Parietal lobe (tissue), 1 donor: ENCODE measurements around the gene PCDHB6. TPM values are rescaled to one million over a fixed set of nuclear protein-coding genes. Genes with fewer than 3 reads are reported as not detected.

ENCODE experiments used
- total RNA-seq: library from RNA; depleted of rRNA; stranded (reverse); fragments of >200 nt; gene quantifications from one replicate; pipeline ENCODE4 v1.2.3, GENCODE V29; 2014

Gene PCDHB6
- 5.6 TPM for total RNA-seq

DNA sequence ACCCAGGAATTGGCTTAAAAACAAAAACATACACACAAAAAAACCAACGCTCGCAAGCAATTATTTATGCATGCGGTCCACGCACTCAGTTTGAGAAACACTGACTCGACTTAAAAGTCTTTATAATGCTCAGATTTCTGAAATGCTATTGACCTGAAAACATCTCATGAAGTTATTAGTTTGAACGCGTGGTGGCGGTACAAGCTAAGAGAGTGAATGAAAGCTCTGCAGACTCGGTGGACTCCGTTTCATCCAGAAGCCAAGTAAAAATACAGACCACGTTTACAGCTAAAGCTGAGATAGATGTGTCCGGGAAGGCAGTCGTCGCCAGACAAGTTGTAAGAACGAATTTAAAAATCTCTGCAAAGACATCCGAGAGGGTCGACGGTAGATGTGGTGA lies at the start of gene PCDHB6:
PCDHB6 (plus strand) TSS at position 246 of the 400 bp plus-strand sequence. CDS start 201 bp downstream, outside the sequence.

DNA sequence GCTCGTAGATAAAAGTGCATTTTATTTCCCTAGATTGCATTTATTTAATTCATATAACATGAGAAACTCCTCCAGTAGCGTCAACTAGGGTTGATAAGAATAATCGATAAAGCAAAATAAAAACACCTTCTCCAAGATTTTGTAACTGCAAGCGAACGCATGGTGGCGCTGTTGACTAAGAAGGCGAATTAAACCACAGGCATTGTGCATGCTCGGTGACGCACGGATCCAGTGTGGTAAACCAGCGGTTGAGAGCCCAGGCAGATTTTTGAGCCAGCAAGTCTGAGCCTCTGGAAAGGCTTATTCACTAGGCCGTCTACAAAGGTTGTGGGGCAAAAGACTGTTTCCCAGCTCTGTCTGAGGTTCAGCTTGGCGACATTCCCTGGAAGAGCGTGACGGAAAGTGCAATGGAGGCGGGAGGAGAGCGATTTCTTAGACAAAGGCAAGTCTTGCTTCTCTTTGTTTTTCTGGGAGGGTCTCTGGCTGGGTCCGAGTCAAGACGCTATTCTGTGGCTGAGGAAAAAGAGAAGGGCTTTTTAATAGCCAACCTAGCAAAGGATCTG lies 49.5 kb upstream of the PCDHB6 start, which contains the start of gene PCDHB3:
PCDHB3 (plus strand) TSS at position 231 of the 563 bp plus-strand sequence; CDS start at position 408, 177 bp downstream.

DNA sequence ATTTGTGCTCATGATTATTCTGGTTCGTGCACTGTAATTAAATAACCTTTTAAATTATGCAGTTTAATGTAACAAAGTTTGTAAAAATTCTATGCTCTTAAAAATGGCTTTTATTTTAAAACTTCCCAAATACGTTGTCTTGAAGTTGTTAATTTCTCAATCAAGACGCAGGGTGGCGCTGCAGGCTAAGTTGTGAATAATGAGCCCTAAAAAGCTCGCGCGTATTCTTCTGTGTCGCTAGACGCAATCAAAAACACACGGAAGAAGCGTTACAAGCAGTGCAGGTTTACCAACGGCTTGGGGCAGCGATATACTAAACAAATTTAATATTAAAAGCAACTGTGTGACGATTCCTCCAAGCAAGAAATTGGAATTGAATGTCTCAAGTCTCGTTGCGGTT lies 28.3 kb upstream of the PCDHB6 start, which contains the start of gene PCDHB4:
PCDHB4 (plus strand) TSS at position 256 of the 400 bp plus-strand sequence. CDS start 181 bp downstream, outside the sequence.

DNA sequence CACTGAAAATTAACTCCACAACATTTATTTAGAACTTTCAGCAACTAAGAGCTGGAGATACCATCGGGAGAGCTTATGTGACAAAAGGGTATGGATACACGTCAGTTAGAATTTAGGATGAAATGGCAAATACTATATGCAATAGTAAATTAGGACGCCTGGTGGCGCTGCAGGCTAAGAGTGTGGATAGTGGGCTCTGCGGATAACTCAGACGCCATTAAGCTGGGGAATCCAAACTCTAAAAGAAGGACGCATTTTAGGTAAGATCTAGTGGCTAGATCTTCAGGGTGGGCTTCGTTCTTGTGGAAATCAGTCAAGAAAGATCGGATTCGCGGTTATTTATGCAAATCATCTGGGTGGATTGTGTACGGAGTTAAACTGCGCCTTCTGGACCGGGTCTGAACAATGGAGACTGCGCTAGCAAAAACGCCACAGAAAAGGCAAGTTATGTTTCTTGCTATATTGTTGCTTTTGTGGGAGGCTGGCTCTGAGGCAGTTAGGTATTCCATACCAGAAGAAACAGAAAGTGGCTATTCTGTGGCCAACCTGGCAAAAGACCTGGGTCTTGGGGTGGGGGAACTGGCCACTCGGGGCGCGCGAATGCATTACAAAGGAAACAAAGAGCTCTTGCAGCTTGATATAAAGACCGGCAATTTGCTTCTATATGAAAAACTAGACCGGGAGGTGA lies 14.7 kb upstream of the PCDHB6 start, which contains the start of gene PCDHB5:
PCDHB5 (plus strand) TSS at position 177 of the 688 bp plus-strand sequence; CDS start at position 406, 229 bp downstream.

DNA sequence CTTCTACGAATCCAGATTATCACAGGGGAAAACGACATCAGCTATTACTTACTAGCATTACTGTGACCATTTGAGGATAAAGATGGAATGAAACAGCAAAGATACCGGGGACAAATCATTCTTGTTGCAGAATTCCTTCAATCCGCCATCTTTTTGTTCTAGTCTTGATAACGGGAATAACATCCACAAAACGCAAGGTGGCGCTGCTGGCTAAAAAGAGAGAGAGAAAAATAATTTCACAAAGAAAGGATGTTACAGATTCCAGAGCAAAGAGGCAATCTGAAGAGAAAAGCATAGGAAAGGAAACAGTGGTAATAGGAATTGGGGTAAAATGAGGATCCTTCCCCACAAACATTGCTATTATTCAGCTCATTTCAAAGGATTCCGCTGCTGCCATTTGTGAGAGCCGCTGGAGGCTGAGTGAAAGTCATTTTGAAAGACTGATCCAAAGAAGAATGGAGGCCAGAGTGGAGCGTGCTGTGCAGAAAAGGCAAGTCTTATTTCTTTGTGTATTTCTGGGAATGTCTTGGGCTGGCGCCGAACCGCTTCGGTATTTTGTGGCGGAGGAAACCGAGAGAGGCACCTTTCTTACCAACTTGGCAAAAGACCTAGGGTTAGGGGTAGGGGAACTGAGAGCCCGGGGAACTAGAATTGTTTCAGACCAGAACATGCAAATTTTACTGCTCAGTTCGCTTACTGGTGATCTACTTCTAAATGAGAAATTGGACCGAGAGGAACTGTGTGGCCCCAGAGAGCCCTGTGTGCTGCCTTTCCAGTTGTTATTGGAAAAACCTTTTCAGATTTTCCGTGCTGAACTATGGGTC lies 22.7 kb downstream of the PCDHB6 start, which contains the start of gene PCDHB7:
PCDHB7 (plus strand) TSS at position 264 of the 824 bp plus-strand sequence; CDS start at position 456, 192 bp downstream.

DNA sequence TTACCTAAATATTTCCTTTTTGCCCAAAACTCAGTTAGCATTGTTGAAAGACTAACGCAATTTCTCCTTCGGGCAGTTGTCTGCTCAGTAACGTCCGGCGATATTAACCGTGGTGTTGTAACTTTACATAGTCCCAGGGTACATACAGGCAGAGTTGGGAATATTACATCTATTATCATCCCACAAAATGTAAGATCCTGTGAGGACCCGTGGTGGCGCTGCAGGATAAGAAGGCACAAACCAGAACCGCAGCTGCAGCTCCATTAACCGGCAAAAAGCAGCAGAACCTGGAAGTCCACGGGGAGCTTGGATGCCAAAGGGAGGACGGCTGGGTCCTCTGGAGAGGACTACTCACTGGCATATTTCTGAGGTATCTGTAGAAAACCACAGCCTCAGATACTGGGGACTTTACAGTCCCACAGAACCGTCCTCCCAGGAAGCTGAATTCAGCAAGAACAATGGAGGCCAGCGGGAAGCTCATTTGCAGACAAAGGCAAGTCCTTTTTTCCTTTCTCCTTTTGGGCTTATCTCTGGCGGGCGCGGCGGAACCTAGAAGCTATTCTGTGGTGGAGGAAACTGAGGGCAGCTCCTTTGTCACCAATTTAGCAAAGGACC lies 27.8 kb downstream of the PCDHB6 start, which contains the start of gene PCDHB8:
PCDHB8 (plus strand) TSS at position 214 of the 615 bp plus-strand sequence; CDS start at position 459, 245 bp downstream.

DNA sequence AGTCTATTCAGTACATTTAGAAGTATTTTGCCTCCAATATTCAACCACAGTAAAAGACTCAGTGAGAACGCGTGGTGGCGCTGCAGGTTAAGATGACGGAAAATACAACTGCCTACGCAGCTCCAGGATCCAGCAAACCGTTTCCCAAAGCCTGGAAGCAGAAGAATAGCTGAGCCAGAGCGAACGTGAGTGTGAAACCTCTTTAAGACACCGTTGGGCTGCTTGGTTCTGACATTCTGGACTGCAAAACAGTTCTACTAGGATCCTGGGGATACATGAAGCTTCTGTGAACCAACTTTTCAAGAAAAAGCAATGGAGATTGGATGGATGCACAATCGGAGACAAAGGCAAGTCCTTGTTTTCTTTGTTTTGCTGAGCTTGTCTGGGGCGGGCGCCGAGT lies 32.4 kb downstream of the PCDHB6 start, which contains the start of gene PCDHB16:
PCDHB16 (plus strand) TSS at position 140 of the 400 bp plus-strand sequence; CDS start at position 313, 173 bp downstream.

DNA sequence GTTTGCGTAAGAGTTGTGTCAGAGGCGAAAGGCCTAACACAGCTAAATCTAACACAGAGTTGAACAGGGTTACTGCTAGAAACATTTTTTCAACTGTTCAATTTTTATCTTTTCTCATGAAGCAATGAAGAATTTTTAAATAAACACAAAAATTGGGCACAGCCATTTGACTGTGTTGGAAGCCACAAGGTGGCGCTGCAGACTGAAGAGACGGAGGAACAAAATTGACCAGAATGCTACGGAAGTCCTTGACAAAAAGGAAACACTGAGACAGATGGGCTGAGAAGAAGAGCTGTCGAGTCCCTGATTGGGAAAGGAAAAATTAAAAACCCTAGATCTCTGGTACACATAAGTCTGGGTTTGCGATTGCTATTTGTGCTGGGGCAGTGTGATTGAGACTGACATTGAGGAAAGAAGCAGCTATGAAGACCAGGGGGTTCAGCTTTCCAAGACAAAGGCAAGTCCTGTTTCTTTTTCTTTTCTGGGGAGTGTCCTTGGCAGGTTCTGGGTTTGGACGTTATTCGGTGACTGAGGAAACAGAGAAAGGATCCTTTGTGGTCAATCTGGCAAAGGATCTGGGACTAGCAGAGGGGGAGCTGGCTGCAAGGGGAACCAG lies 37.1 kb downstream of the PCDHB6 start, which contains the start of gene PCDHB9:
PCDHB9 (plus strand) TSS at position 265 of the 616 bp plus-strand sequence; CDS start at position 423, 158 bp downstream.

DNA sequence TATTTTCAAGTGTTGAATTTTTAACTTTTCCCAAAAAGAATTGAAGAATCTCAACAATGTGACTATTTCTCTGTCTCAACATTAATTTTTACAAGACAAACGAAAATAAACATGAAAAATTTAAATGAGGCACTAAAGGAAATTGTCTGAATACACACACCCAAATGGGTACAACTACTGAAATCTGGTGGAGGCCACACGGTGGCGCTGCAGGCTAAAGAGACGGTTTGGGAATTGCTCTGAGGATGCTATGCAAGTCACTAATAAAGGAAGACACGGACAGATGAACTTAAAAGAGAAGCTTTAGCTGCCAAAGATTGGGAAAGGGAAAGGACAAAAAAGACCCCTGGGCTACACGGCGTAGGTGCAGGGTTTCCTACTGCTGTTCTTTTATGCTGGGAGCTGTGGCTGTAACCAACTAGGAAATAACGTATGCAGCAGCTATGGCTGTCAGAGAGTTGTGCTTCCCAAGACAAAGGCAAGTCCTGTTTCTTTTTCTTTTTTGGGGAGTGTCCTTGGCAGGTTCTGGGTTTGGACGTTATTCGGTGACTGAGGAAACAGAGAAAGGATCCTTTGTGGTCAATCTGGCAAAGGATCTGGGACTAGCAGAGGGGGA lies 42.4 kb downstream of the PCDHB6 start, which contains the start of gene PCDHB10:
PCDHB10 (plus strand) TSS at position 244 of the 616 bp plus-strand sequence; CDS start at position 444, 200 bp downstream.

DNA sequence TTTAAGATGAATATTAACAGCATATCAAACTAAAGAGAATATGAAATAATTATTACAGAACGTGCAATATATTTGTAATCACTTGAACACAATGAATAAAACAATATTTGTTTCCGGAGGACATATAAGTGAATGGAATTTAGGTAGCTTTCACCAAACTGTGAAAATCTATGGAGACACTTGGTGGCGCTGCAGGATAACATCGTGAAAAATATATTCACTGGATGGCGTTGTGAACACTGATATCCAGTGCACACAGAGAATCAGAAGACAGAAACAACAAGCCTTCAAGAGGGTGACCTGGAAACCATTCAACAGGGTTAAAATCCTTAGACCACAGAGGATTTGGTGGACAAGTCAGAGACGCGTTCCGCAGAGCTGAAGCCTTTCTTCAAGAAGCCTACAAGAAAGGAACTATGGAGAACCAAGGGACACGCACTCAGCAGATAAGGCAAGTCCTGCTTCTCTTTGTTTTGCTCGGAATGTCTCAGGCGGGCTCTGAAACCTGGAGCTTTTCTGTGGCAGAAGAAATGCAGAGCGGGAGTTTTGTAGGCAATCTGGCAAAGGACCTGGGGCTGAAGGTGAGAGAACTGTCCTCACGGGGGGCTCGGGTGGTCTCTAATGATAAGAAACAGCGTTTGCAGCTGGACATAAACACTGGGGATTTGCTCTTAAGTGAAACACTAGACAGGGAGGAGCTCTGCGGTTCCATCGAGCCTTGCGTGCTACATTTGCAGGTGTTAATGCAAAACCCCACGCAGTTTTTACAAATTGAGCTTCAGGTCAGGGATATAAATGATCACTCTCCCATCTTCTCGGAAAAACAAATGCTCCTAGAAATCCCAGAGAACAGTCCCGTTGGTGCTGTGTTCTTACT lies 49.7 kb downstream of the PCDHB6 start, which contains the start of gene PCDHB11:
PCDHB11 (plus strand) TSS at position 269 of the 877 bp plus-strand sequence; CDS start at position 417, 148 bp downstream.

Other genes with a start within 250 kb of the PCDHB6 start
- gene PCDHAC1, start 223.8 kb upstream of the PCDHB6 start, total RNA-seq = 66.4 TPM
- 55.1 TPM for gene PCDHAC2, start 183.6 kb upstream of the PCDHB6 start, total RNA-seq
- gene PCDHB1, start 98.7 kb upstream of the PCDHB6 start, total RNA-seq = 0.31 TPM
- 20.3 TPM for gene PCDHB2, start 55.4 kb upstream of the PCDHB6 start, total RNA-seq
- gene PCDHB3, start 49.6 kb upstream of the PCDHB6 start, total RNA-seq = 24.7 TPM
- gene PCDHB4, start 28.2 kb upstream of the PCDHB6 start, total RNA-seq = 11.0 TPM
- 16.3 TPM for gene PCDHB5, start 14.9 kb upstream of the PCDHB6 start, total RNA-seq
- 17.8 TPM for gene PCDHB7, start 22.6 kb downstream of the PCDHB6 start, total RNA-seq
- gene PCDHB8, start 27.7 kb downstream of the PCDHB6 start, total RNA-seq = 15.0 TPM
- 10.6 TPM for gene PCDHB16, start 32.3 kb downstream of the PCDHB6 start, total RNA-seq
- gene PCDHB9, start 37.1 kb downstream of the PCDHB6 start, total RNA-seq = 11.9 TPM
- gene PCDHB10, start 42.3 kb downstream of the PCDHB6 start, total RNA-seq = 26.3 TPM
- gene PCDHB11, start 49.6 kb downstream of the PCDHB6 start, total RNA-seq = 24.1 TPM
- gene PCDHB12, start 58.7 kb downstream of the PCDHB6 start, total RNA-seq = 36.9 TPM
- gene PCDHB13, start 63.9 kb downstream of the PCDHB6 start, total RNA-seq = 29.7 TPM
- 28.2 TPM for gene PCDHB14, start 73.3 kb downstream of the PCDHB6 start, total RNA-seq
- gene PCDHB15, start 95.3 kb downstream of the PCDHB6 start, total RNA-seq = 32.9 TPM
- gene SLC25A2, start 154.0 kb downstream of the PCDHB6 start, total RNA-seq = 0.63 TPM
- 77.3 TPM for gene TAF7, start 170.7 kb downstream of the PCDHB6 start, total RNA-seq
- gene PCDHGA1, start 180.5 kb downstream of the PCDHB6 start, total RNA-seq = 9.1 TPM
- gene PCDHGA2, start 188.7 kb downstream of the PCDHB6 start, total RNA-seq = 11.9 TPM
- gene PCDHGA3, start 193.8 kb downstream of the PCDHB6 start, total RNA-seq = 11.0 TPM
- 20.3 TPM for gene PCDHGB1, start 200.0 kb downstream of the PCDHB6 start, total RNA-seq
- gene PCDHGA4, start 205.0 kb downstream of the PCDHB6 start, total RNA-seq = 21.6 TPM
- gene PCDHGB2, start 209.9 kb downstream of the PCDHB6 start, total RNA-seq = 21.9 TPM
- 17.8 TPM for gene PCDHGA5, start 214.1 kb downstream of the PCDHB6 start, total RNA-seq
- gene PCDHGB3, start 220.2 kb downstream of the PCDHB6 start, total RNA-seq = 31.0 TPM
- gene PCDHGA6, start 223.8 kb downstream of the PCDHB6 start, total RNA-seq = 29.1 TPM
- 23.8 TPM for gene PCDHGA7, start 232.7 kb downstream of the PCDHB6 start, total RNA-seq
- 35.4 TPM for gene PCDHGB4, start 237.6 kb downstream of the PCDHB6 start, total RNA-seq
- 30.0 TPM for gene PCDHGA8, start 242.6 kb downstream of the PCDHB6 start, total RNA-seq
- gene PCDHGB5, start 247.9 kb downstream of the PCDHB6 start, total RNA-seq = 41.6 TPM